PC-3 (cell line): ENCODE results near the gene ETV3. TPM values are rescaled to one million over a fixed set of nuclear protein-coding genes. Genes with fewer than 3 reads are reported as not detected.

ENCODE experiments used
- ATAC-seq: fragments of 200-7000 bp; cut with Tn5 transposase; 2 replicates; pipeline ENCODE4 v1.9.1; 2020; ENCODE audit warnings: mild to moderate bottlenecking, moderate library complexity
- BruUV-seq: library from RNA; stranded (reverse); fragments of 400-500 nt; replicated peaks from 2 replicates; lab custom pipeline; 2021; lab: Mats Ljungman, UMichigan
- CTCF ChIA-PET: fragments of 300-600 bp; sonication (Branson Sonifier 250); formaldehyde crosslinking; loops from one replicate; lab custom pipeline; 2022; ENCODE audit warnings: antibody characterized with exemption; lab: Charles Lee
- POLR2A ChIA-PET: fragments of 300-600 bp; sonication (Branson Sonifier 250); formaldehyde crosslinking; loops from one replicate; lab custom pipeline; 2022; ENCODE audit warnings: antibody characterized with exemption; ENCODE audit not compliant: unreplicated experiment; lab: Charles Lee
- DNase-seq: peaks from one replicate; pipeline ENCODE4 v3.0.0-alpha.2; 2015
- H2AFZ ChIP-seq: fragments of 300-600 bp; sonication (generic); 2 replicates; pipeline ENCODE4 v1.6.0; 2016; ENCODE audit warnings: antibody characterized with exemption, low read length
- H3F3A ChIP-seq: fragments of 300-600 bp; sonication (generic); one replicate; pipeline ENCODE4 v1.6.0; 2017; ENCODE audit warnings: antibody characterized with exemption, low read length, control low read depth, mild to moderate bottlenecking; ENCODE audit not compliant: unreplicated experiment
- H3K27ac ChIP-seq: fragments of 300-600 bp; sonication (generic); 2 replicates; pipeline ENCODE4 v1.5.1; 2016; ENCODE audit warnings: mild to moderate bottlenecking, low read length
- H3K27me3 ChIP-seq: fragments of 300-600 bp; sonication (generic); 2 replicates; pipeline ENCODE4 v1.6.1; 2016; ENCODE audit warnings: low read length, mixed read lengths
- H3K36me3 ChIP-seq: fragments of 300-600 bp; sonication (generic); 2 replicates; pipeline ENCODE4 v1.6.1; 2016; ENCODE audit warnings: low read depth, mixed run types, low read length, mixed read lengths
- H3K4me1 ChIP-seq: fragments of 300-600 bp; sonication (generic); 2 replicates; pipeline ENCODE4 v1.5.1; 2016; ENCODE audit warnings: low read length; ENCODE audit not compliant: insufficient read depth
- H3K4me2 ChIP-seq: fragments of 300-600 bp; sonication (generic); 2 replicates; pipeline ENCODE4 v1.6.0; 2016; ENCODE audit warnings: low read length
- H3K4me3 ChIP-seq: fragments of 300-600 bp; sonication (generic); 2 replicates; pipeline ENCODE4 v1.5.1; 2016; ENCODE audit warnings: mild to moderate bottlenecking, low read length, mixed read lengths
- H3K79me2 ChIP-seq: fragments of 300-600 bp; sonication (generic); 2 replicates; pipeline ENCODE4 v1.6.1; 2017; ENCODE audit warnings: low read length, mixed read lengths
- H3K9ac ChIP-seq: fragments of 300-600 bp; sonication (generic); 2 replicates; pipeline ENCODE4 v1.6.0; 2016; ENCODE audit warnings: mild to moderate bottlenecking, low read length
- H3K9me2 ChIP-seq: fragments of 300-600 bp; sonication (generic); replicated peaks from 2 replicates; pipeline ENCODE4 v1.6.1; 2016; ENCODE audit warnings: mixed run types, low read length, mixed read lengths
- H3K9me3 ChIP-seq: fragments of 300-600 bp; sonication (generic); 2 replicates; pipeline ENCODE4 v1.6.1; 2016; ENCODE audit warnings: low read length, mixed read lengths
- H4K20me1 ChIP-seq: fragments of 300-600 bp; sonication (generic); 2 replicates; pipeline ENCODE4 v1.6.1; 2016; ENCODE audit warnings: low read length, mixed read lengths
- EZH2 ChIP-seq: fragments of 300-600 bp; sonication (generic); IDR thresholded peaks from one replicate; pipeline ENCODE4 v1.6.1; 2017; ENCODE audit warnings: antibody characterized with exemption, mild to moderate bottlenecking, low read length; ENCODE audit not compliant: unreplicated experiment
- EZH2phosphoT487 ChIP-seq: fragments of 300-600 bp; sonication (generic); IDR thresholded peaks from 2 replicates; pipeline ENCODE4 v1.6.1; 2018; ENCODE audit warnings: mild to moderate bottlenecking, antibody characterized with exemption, low read length, borderline replicate concordance
- intact Hi-C: fragments of 100-400 bp; cut with micrococcal nuclease; formaldehyde crosslinking; loops from 2 replicates; pipeline ENCODE4 v1.9.0; 2023
- total RNA-seq: library from RNA; depleted of rRNA; stranded (reverse); fragments of >200 nt; gene quantifications from 2 replicates; pipeline ENCODE4 v1.2.3, GENCODE V29; 2014
- TF ChIP-seq, protein P1 (sequence below): fragments of 300-600 bp; sonication (generic); conservative IDR thresholded peaks from 2 replicates; pipeline ENCODE4 v1.5.1; 2017; ENCODE audit warnings: antibody characterized with exemption, low read depth, mild to moderate bottlenecking, low read length

The ETV3 gene
- total RNA-seq, 1 experiment from 2014 or later, result 12.2 TPM

DNA sequence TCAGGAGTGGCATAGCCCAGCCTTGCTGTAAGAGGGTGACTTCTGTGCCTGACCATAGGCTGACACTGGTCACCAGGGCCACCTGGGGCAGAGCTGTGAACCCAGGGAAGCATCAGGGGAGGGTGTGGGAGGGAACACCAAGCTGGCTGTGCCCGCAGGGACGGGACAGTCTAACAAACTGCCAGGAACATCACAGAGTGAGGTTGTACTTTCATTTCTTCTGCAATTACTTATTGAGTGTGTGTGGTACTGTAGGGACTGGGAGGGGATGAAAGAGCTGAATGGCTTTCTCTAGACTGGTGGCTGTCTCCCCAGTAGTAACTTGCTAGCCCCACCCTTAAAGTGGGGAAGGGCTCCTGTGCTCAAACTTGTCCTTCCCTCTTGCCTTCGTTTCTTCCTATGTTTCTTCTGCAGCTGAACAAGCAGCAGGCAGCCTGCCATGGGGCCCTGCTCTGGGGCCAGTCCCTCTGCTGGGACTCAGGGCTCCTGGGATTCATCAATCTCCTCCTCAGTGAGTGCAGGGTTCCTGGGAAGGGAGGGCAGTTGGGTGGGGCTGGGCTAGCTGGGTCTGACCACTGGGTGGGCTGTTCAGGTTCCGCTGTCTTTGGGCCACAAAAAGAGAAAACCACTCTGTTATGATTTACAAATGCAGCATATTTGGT, 39.7 kb upstream of the ETV3 start:
- intact Hi-C loops, result no loop called here
- ATAC-seq, result no peak
- POLR2A ChIA-PET, result no interaction called here
- peaks cover 87% of the 10 kb centered on the region for H3K27me3 ChIP-seq
- no peak overlapping the region for H3K4me2 ChIP-seq
- H3K27ac ChIP-seq, result no peak overlapping the region
- H3K9me3 ChIP-seq, result no peaks in the 10 kb centered on the region
- no peak overlapping the region for H2AFZ ChIP-seq
- no peaks in the 10 kb centered on the region for H4K20me1 ChIP-seq
- no TSS peak for BruUV-seq
- CTCF ChIA-PET, result no interaction called here
- H3K9ac ChIP-seq, result no peak overlapping the region
- no peaks in the 10 kb centered on the region for H3K4me1 ChIP-seq
- H3F3A ChIP-seq, result no peaks in the 10 kb centered on the region
- H3K79me2 ChIP-seq, result no peaks in the 10 kb centered on the region
- no peak overlapping the region for H3K4me3 ChIP-seq
- H3K9me2 ChIP-seq, result no peaks in the 10 kb centered on the region
- TF ChIP-seq, protein P1, sequence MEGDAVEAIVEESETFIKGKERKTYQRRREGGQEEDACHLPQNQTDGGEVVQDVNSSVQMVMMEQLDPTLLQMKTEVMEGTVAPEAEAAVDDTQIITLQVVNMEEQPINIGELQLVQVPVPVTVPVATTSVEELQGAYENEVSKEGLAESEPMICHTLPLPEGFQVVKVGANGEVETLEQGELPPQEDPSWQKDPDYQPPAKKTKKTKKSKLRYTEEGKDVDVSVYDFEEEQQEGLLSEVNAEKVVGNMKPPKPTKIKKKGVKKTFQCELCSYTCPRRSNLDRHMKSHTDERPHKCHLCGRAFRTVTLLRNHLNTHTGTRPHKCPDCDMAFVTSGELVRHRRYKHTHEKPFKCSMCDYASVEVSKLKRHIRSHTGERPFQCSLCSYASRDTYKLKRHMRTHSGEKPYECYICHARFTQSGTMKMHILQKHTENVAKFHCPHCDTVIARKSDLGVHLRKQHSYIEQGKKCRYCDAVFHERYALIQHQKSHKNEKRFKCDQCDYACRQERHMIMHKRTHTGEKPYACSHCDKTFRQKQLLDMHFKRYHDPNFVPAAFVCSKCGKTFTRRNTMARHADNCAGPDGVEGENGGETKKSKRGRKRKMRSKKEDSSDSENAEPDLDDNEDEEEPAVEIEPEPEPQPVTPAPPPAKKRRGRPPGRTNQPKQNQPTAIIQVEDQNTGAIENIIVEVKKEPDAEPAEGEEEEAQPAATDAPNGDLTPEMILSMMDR, result no peak
- no peak for TF ChIP-seq EZH2
- TF ChIP-seq EZH2phosphoT487, result no peak
- DNase-seq, result no peak
- no peaks in the 10 kb centered on the region for H3K36me3 ChIP-seq

- BruUV-seq, result no TSS peak
- ChIA-PET POLR2A (no interaction called here), CTCF (interaction anchor here (0.7 kb wide), 1 partner anchor 249 kb away, joined by 3 read pairs; no protein-coding TSS in a partner anchor)
- Histone ChIP-seq H3F3A (no peaks in the 10 kb centered on the region), H3K27ac (no peak overlapping the region), H3K9me2 (no peaks in the 10 kb centered on the region), H3K4me3 (no peak overlapping the region), H3K9ac (no peak overlapping the region), H3K27me3 (peaks cover 79% of the 10 kb centered on the region), H3K36me3 (no peaks in the 10 kb centered on the region), H3K4me1 (no peaks in the 10 kb centered on the region), H3K79me2 (no peaks in the 10 kb centered on the region), H2AFZ (no peak overlapping the region), H3K4me2 (no peak overlapping the region), H3K9me3 (no peaks in the 10 kb centered on the region), H4K20me1 (no peaks in the 10 kb centered on the region)
- ATAC-seq (no peak), DNase-seq (no peak)
- TF ChIP-seq EZH2, result no peak
- TF ChIP-seq, protein P1, result no peak
- TF ChIP-seq EZH2phosphoT487, result no peak
- intact Hi-C loops, result no loop called here
Observed at GRCh38 chr1:157176591-157177121, 38.5 kb upstream of the ETV3 start.

GRCh38 chr1:157176016-157176415, 37.8 kb upstream of the ETV3 start:
- no TSS peak for BruUV-seq
- no peak for ATAC-seq
- ChIA-PET POLR2A (no interaction called here), CTCF (interaction anchor here (0.7 kb wide), 1 partner anchor 248 kb away, joined by 3 read pairs; no protein-coding TSS in a partner anchor)
- no peak overlapping the region for H3K27ac ChIP-seq
- TF ChIP-seq, protein P1, result no peak
- TF ChIP-seq EZH2, result no peak
- no peak for TF ChIP-seq EZH2phosphoT487
- H3K4me1 ChIP-seq, result no peaks in the 10 kb centered on the region
- intact Hi-C loops, result no loop called here
- no peak overlapping the region for H2AFZ ChIP-seq
- no peaks in the 10 kb centered on the region for H3F3A ChIP-seq
- DNase-seq, result no peak
- H3K4me2 ChIP-seq, result no peak overlapping the region
- H3K9me2 ChIP-seq, result no peaks in the 10 kb centered on the region
- H3K27me3 ChIP-seq, result peaks cover 73% of the 10 kb centered on the region
- no peaks in the 10 kb centered on the region for H4K20me1 ChIP-seq
- no peaks in the 10 kb centered on the region for H3K9me3 ChIP-seq
- no peak overlapping the region for H3K9ac ChIP-seq
- no peaks in the 10 kb centered on the region for H3K79me2 ChIP-seq
- no peak overlapping the region for H3K4me3 ChIP-seq
- H3K36me3 ChIP-seq, result no peaks in the 10 kb centered on the region
